Endodermal cell (in vitro differentiated cells): ENCODE results near the gene ADAMTS15. TPM values are rescaled to one million over a fixed set of nuclear protein-coding genes. Genes with fewer than 3 reads are reported as not detected.

ENCODE experiments used
- DNase-seq: peaks from one replicate; pipeline ENCODE4 v3.0.0-alpha.2; 2017
- H3K27ac ChIP-seq: 2 replicates; pipeline ENCODE4 v1.5.1; 2013; ENCODE audit warnings: mild to moderate bottlenecking, low read depth, low read length, moderate library complexity
- H3K27me3 ChIP-seq: 2 replicates; pipeline ENCODE4 v1.6.1; 2013; ENCODE audit warnings: mild to moderate bottlenecking, low read length, moderate library complexity; ENCODE audit not compliant: insufficient read depth, control insufficient read depth, poor library complexity, severe bottlenecking
- H3K36me3 ChIP-seq: 2 replicates; pipeline ENCODE4 v1.7.0; 2013; ENCODE audit warnings: mild to moderate bottlenecking, low read length, moderate library complexity; ENCODE audit not compliant: control insufficient read depth, insufficient read depth
- H3K4me1 ChIP-seq: one replicate; pipeline ENCODE4 v1.7.0; 2013; ENCODE audit warnings: low read length; ENCODE audit not compliant: control insufficient read depth, insufficient read depth
- H3K4me3 ChIP-seq: 2 replicates; pipeline ENCODE4 v1.5.1; 2013; ENCODE audit warnings: mild to moderate bottlenecking, low read length, moderate library complexity
- H3K9ac ChIP-seq: 2 replicates; pipeline ENCODE4 v1.6.1; 2013; ENCODE audit warnings: mild to moderate bottlenecking, low read length, moderate library complexity; ENCODE audit not compliant: poor library complexity, severe bottlenecking; ENCODE audit errors: extremely low read depth
- H3K9me3 ChIP-seq: 2 replicates; pipeline ENCODE4 v1.6.1; 2013; ENCODE audit warnings: mild to moderate bottlenecking, low read length, moderate library complexity; ENCODE audit not compliant: control insufficient read depth
- H3K27ac Mint-ChIP-seq: 2 replicates; pipeline ENCODE4 v1.8.0; 2020; ENCODE audit warnings: mixed read lengths
- H3K27me3 Mint-ChIP-seq: 2 replicates; pipeline ENCODE4 v1.8.0; 2021; ENCODE audit warnings: mild to moderate bottlenecking, mixed read lengths; ENCODE audit not compliant: insufficient read depth
- H3K36me3 Mint-ChIP-seq: 2 replicates; pipeline ENCODE4 v1.8.0; 2020; ENCODE audit warnings: low read depth, mixed read lengths
- H3K4me1 Mint-ChIP-seq: 2 replicates; pipeline ENCODE4 v1.8.0; 2020; ENCODE audit warnings: mixed read lengths
- H3K4me3 Mint-ChIP-seq: 2 replicates; pipeline ENCODE4 v1.8.0; 2020; ENCODE audit warnings: mild to moderate bottlenecking, moderate library complexity, mixed read lengths
- H3K9me3 Mint-ChIP-seq: 2 replicates; pipeline ENCODE4 v1.8.0; 2020; ENCODE audit warnings: mild to moderate bottlenecking, mixed read lengths
- WGBS, 2 experiments: methylation state at CpG; one replicate each; pipeline versions ENCODE4 v1.1.5 to v1.1.7; 2013; ENCODE audit warnings: missing lambda C conversion rate in 2 of 2, mixed read lengths in 1 of 2; ENCODE audit not compliant: insufficient coverage in 1 of 2, insufficient read length in 1 of 2; 5-methylcytosine and 5-hydroxymethylcytosine counted together
- total RNA-seq, 2 donors: library from RNA; stranded (reverse); fragmentation: NEBNext Ultra II Directional in 1 of 2; extraction: Animal tissue kit (Norgen Biotek cat#: 25700) in 1 of 2; gene quantifications; 2 replicates in 1 of 2; 3 replicates in 1 of 2; pipeline ENCODE4 v1.2.1, GENCODE V29; 2021
- TF ChIP-seq, protein P1 (sequence below): fragments of 200-600 bp; sonication (generic); conservative IDR thresholded peaks from 2 replicates; pipeline ENCODE4 v1.5.0; 2021; ENCODE audit warnings: antibody characterized with exemption, mild to moderate bottlenecking

ADAMTS15 gene
- total RNA-seq, 2 donors from 2014 or later: 0.27 to 1.0 TPM

DNA sequence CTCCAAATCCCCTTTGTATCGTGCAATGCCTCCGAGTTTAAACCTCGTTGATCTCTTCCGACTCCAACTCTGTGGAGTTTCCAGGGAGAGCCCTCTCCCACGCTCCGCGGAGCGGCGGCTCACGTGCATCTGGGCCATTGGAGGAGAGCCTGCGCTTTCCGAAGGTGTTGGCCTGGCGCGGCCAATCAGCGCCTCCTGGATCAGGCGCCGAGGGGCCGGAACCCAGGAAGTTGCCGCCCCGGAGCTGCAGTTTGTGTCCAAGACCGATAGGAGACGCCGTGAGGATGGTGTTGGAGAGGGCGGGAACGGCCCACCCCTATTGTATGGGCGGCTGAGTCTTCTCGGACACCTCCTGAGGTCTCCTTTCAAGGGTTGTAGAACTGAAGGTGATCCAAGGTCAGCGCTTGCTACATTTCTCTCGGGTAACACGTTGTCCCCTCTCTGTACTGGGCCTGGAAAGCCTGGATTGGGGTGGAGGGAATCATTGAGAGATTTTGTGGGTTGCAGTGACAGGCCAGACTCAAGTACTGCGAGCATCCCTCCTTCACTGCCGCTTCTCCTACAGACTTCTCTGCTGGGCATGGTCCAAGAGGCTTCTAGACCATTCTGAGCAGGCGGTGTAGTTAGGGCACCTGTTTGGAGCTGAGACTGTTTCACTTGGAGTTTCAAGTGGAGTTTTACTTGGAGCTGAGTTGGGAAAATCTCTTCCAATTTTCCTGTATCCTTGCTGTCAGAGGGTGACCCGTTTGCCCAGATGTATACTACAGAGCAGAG is 1.7 kb downstream of the ADAMTS15 start:
- H3K27ac Mint-ChIP-seq: peak overlapping the region; percentile 49
- H3K9ac ChIP-seq: no peak overlapping the region
- peaks cover 5% of the 10 kb centered on the region for H3K4me1 Mint-ChIP-seq
- no peak overlapping the region for H3K27ac ChIP-seq
- no peaks in the 10 kb centered on the region for H3K36me3 Mint-ChIP-seq
- no peaks in the 10 kb centered on the region for H3K9me3 ChIP-seq
- TF ChIP-seq, protein P1, sequence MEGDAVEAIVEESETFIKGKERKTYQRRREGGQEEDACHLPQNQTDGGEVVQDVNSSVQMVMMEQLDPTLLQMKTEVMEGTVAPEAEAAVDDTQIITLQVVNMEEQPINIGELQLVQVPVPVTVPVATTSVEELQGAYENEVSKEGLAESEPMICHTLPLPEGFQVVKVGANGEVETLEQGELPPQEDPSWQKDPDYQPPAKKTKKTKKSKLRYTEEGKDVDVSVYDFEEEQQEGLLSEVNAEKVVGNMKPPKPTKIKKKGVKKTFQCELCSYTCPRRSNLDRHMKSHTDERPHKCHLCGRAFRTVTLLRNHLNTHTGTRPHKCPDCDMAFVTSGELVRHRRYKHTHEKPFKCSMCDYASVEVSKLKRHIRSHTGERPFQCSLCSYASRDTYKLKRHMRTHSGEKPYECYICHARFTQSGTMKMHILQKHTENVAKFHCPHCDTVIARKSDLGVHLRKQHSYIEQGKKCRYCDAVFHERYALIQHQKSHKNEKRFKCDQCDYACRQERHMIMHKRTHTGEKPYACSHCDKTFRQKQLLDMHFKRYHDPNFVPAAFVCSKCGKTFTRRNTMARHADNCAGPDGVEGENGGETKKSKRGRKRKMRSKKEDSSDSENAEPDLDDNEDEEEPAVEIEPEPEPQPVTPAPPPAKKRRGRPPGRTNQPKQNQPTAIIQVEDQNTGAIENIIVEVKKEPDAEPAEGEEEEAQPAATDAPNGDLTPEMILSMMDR: peak; percentile 84
- H3K27me3 Mint-ChIP-seq: peaks cover 72% of the 10 kb centered on the region
- H3K36me3 ChIP-seq: no peaks in the 10 kb centered on the region
- H3K27me3 ChIP-seq: peaks cover 41% of the 10 kb centered on the region
- peaks cover 1% of the 10 kb centered on the region for H3K9me3 Mint-ChIP-seq
- DNase-seq: peak; percentile 97
- 16 to 28% methylated on average over 22 to 34 of the region's 34 CpGs for WGBS, 2 experiments
- H3K4me3 Mint-ChIP-seq: peak overlapping the region; percentile 63
- no peaks in the 10 kb centered on the region for H3K4me1 ChIP-seq
- H3K4me3 ChIP-seq: peak overlapping the region; percentile 81

DNA sequence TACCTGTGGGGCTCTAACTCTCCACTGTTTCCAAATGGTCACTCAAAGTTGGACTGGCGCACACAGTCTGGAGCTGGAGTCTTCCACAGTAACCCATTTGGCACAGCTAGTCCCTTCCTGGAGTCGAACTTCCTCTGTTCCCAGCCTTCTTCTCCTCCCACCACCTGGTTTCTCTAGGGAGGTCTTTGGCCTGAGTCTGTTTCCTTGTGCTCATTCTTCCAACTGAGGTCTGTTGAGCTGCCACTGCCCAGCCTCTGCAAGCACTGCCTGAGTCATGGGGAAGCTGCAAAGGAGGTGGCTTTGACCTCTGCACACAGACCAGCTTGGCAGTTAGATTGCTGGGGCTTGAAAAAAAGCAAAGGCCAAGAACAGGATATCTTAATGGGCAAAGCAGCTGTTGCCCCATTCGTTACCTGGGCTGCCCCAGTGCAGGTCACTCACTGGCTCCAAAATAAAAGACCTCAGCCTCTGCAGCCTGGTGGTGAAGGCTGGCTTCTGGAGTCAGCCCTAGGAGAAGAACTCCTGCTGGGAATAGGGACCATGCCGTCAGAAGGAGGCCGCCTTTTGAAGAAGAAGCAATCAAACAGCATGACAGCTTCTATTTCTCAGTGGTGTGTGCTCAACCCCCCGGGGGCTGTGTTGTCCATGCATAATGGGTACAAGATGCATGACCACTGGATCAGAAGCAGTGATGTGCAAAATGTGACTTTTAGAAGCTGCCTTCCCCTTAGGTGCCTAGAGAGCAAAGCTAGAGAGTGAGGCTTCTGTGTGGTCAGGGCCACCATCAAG is 3.0 kb downstream of the ADAMTS15 start:
- Histone ChIP-seq H3K27me3 (peaks cover 41% of the 10 kb centered on the region), H3K36me3 (no peaks in the 10 kb centered on the region), H3K4me1 (no peaks in the 10 kb centered on the region), H3K9ac (no peak overlapping the region), H3K9me3 (no peaks in the 10 kb centered on the region), H3K4me3 (no peak overlapping the region), H3K27ac (no peak overlapping the region)
- peaks cover 72% of the 10 kb centered on the region for H3K27me3 Mint-ChIP-seq
- H3K4me3 Mint-ChIP-seq: no peak overlapping the region
- no peak for DNase-seq
- no peaks in the 10 kb centered on the region for H3K36me3 Mint-ChIP-seq
- peaks cover 1% of the 10 kb centered on the region for H3K9me3 Mint-ChIP-seq
- peaks cover 5% of the 10 kb centered on the region for H3K4me1 Mint-ChIP-seq
- TF ChIP-seq, protein P1: no peak
- no peak overlapping the region for H3K27ac Mint-ChIP-seq
- 81 to 88% methylated on average over 5 to 6 of the region's 6 CpGs for WGBS, 2 experiments

DNA sequence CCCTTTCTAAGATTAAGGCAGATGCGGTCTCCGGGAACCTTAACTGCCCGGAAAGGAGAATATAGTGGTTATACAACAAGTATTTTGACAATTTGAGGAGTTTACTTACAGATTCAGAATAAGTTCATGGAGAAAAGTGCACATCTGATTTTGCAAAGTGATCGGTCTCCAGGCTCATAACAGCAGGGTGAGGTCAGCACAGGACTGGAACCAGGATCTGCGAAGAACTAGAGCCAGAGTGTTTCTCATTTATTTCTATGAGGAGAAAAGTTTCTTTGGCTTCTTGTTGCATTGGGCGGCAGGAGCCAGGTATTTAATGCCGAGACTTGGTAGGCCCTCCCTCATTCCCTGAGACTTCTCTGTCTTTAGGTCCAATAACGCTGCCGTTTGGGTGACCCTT is 3.7 kb downstream of the ADAMTS15 start:
- TF ChIP-seq, protein P1: no peak
- Histone ChIP-seq H3K9me3 (no peaks in the 10 kb centered on the region), H3K4me1 (no peaks in the 10 kb centered on the region), H3K9ac (no peak overlapping the region), H3K36me3 (no peaks in the 10 kb centered on the region), H3K27me3 (peaks cover 36% of the 10 kb centered on the region), H3K4me3 (no peak overlapping the region), H3K27ac (no peak overlapping the region)
- no peaks in the 10 kb centered on the region for H3K36me3 Mint-ChIP-seq
- H3K27ac Mint-ChIP-seq: no peak overlapping the region
- WGBS, 2 experiments: 87 to 96% methylated on average over 5 to 9 of the region's 9 CpGs
- peaks cover 65% of the 10 kb centered on the region for H3K27me3 Mint-ChIP-seq
- H3K4me3 Mint-ChIP-seq: no peak overlapping the region
- peaks cover 5% of the 10 kb centered on the region for H3K4me1 Mint-ChIP-seq
- DNase-seq: no peak
- peaks cover 1% of the 10 kb centered on the region for H3K9me3 Mint-ChIP-seq
